ENCODE data around the gene HECW1. TPM values are rescaled to one million over a fixed set of nuclear protein-coding genes. Genes with fewer than 3 reads are reported as not detected.

HECW1 gene
- total RNA-seq, 4 donors from 2014 or later = 0.83 to 3.9 (median 2.7) TPM; not detected in 1

DNA sequence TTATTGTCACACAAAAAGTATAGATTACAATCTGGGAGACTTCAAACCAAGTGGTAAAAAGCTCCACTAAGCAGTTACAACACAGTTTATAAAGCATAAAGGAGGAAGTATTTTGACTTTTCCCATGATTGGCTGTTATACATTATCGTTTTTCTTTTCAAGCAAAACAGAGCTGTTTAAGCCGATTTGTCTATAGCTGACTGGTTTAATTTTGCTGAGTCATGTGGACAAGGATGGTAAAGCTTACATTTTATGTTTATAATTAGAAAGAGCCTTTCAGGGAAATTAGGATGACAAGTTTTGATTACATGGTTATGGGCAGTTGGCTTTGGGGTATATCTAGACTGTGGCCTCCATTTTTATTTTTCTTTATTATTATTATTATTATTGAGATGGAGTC lies 318.0 kb downstream of the HECW1 start:
- H3K27ac ChIP-seq = no peak overlapping the region
- no peaks in the 10 kb centered on the region for H3K9me3 ChIP-seq
- H3K36me3 ChIP-seq = no peaks in the 10 kb centered on the region
- TF ChIP-seq, protein P1, sequence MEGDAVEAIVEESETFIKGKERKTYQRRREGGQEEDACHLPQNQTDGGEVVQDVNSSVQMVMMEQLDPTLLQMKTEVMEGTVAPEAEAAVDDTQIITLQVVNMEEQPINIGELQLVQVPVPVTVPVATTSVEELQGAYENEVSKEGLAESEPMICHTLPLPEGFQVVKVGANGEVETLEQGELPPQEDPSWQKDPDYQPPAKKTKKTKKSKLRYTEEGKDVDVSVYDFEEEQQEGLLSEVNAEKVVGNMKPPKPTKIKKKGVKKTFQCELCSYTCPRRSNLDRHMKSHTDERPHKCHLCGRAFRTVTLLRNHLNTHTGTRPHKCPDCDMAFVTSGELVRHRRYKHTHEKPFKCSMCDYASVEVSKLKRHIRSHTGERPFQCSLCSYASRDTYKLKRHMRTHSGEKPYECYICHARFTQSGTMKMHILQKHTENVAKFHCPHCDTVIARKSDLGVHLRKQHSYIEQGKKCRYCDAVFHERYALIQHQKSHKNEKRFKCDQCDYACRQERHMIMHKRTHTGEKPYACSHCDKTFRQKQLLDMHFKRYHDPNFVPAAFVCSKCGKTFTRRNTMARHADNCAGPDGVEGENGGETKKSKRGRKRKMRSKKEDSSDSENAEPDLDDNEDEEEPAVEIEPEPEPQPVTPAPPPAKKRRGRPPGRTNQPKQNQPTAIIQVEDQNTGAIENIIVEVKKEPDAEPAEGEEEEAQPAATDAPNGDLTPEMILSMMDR (IDR thresholded peaks at IDR 0.05) = no peak
- no peak for TF ChIP-seq POLR2A (IDR thresholded peaks at IDR 0.05)
- no peaks in the 10 kb centered on the region for H3K27me3 ChIP-seq
- H3K4me3 ChIP-seq = no peak overlapping the region
- no peak for DNase-seq
- no peaks in the 10 kb centered on the region for H3K4me1 ChIP-seq

DNA sequence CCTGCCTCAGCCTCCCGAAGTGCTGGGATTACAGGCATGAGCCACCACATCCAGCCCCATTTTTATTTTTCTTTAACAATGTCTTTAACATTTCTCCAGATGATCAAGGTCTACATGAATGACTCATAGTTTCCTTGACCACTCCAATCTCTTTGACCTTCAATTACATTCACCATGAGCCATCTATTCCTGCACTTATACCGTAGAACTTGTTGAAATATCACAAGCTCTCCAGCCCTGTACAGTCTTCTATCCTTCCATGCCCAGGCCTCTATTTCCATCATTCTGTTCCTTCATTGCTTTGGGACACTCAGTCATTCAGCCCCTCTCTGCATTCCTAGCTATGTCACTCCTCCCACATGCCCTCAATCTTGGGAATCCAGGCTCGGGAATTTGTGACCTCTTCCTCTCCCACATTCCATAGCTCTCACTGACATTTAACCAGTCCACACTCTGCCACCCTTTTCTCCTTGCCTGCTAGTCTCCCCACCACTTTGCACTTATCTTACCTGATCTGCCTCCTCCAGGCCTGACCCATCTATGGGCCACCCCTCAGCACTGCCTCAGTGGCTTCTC lies 318.7 kb downstream of the HECW1 start:
- Histone ChIP-seq H3K4me3 (no peak overlapping the region), H3K27ac (no peak overlapping the region), H3K27me3 (no peaks in the 10 kb centered on the region), H3K36me3 (no peaks in the 10 kb centered on the region), H3K9me3 (no peaks in the 10 kb centered on the region), H3K4me1 (no peaks in the 10 kb centered on the region)
- TF ChIP-seq, protein P1 (IDR thresholded peaks at IDR 0.05) = no peak
- no peak for TF ChIP-seq POLR2A (IDR thresholded peaks at IDR 0.05)
- DNase-seq = no peak

DNA sequence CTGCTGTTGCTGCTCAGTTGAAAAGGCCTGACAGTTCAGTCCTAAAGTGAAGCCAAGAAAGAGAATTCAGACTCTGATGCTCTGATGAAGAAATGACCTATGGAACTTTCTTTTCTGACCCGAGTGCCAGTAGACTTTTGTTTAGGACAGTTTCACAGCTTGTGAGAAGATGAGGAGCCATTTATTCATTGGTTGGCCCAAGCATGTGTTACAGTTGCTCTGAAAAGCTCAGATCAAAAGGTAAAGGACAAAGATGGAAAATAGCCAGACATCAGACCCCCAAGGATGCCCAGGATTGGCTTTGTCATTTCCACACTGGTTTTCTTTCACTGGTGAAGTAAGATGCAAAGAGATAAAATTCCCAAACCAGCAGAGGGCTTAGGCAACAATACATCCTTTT lies 321.2 kb downstream of the HECW1 start:
- no peaks in the 10 kb centered on the region for H3K36me3 ChIP-seq
- no peak for DNase-seq
- no peaks in the 10 kb centered on the region for H3K9me3 ChIP-seq
- H3K27me3 ChIP-seq = no peaks in the 10 kb centered on the region
- H3K4me3 ChIP-seq = no peak overlapping the region
- TF ChIP-seq, protein P1 (IDR thresholded peaks at IDR 0.05) = no peak
- no peak for TF ChIP-seq POLR2A (IDR thresholded peaks at IDR 0.05)
- H3K27ac ChIP-seq = no peak overlapping the region
- H3K4me1 ChIP-seq = no peaks in the 10 kb centered on the region

DNA sequence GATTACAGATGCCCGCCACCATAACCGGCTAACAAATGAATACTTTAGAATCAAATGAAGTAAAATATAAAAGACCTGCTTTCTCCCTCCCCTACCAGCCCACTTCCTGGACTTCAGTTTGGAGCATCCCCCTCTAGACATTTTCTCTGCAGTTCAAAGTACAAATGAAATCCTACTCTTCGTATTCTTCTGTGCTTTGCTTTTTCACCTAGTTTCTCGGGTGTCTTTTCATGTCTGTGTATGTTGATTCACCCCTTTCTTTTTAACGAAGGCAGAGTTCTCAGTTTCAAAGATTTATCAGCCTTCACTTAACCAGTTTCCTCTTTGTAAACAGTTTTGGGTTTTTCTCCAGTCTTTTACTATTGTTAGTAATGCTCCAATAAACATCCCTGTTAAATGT lies 324.6 kb downstream of the HECW1 start:
- Histone ChIP-seq H3K4me1 (no peaks in the 10 kb centered on the region), H3K27me3 (no peaks in the 10 kb centered on the region), H3K4me3 (no peak overlapping the region), H3K27ac (no peak overlapping the region), H3K36me3 (no peaks in the 10 kb centered on the region), H3K9me3 (no peaks in the 10 kb centered on the region)
- TF ChIP-seq POLR2A (IDR thresholded peaks at IDR 0.05) = no peak
- TF ChIP-seq, protein P1 (IDR thresholded peaks at IDR 0.05) = no peak
- no peak for DNase-seq

DNA sequence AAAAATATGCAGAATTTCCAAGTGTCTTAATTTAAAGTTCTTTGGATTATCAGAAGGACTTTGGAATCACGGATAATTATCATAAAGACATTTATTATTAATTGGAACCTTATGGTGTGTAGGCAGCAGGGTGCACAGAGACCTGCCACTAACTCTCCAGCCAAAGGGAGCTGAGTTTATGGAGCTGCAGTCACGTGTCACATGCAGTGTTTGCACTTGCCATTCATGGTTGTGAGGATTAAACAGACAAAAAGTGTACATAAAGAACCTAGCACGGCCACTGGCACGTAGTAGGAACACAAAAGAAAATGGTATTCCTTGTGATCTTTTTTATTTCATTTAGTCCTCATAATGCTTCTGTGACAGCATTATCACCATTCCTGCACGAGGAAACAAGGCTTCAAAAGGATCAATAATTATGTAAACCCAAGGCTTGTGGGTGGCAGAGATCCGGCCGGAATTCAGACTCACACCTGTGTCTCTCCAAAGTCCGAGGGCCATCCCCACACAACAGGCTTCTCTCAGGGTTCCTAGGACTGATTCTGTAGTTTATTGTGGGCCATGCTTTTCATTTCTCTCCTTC lies 326.5 kb downstream of the HECW1 start:
- Histone ChIP-seq H3K9me3 (no peaks in the 10 kb centered on the region), H3K36me3 (no peaks in the 10 kb centered on the region), H3K27me3 (no peaks in the 10 kb centered on the region), H3K4me1 (no peaks in the 10 kb centered on the region), H3K4me3 (no peak overlapping the region), H3K27ac (no peak overlapping the region)
- TF ChIP-seq, protein P1 (IDR thresholded peaks at IDR 0.05) = no peak
- TF ChIP-seq POLR2A (IDR thresholded peaks at IDR 0.05) = no peak
- DNase-seq = no peak
